Astrocyte of the cerebellum (primary cell): ENCODE data around the gene ST3GAL6.

ENCODE experiments used
- DNase-seq: peaks from one replicate; pipeline ENCODE4 v3.0.0-alpha.2; 2011; ENCODE audit warnings: low read depth
- H3K4me3 ChIP-seq: 2 replicates; pipeline ENCODE4 v1.5.1; 2011; ENCODE audit warnings: mild to moderate bottlenecking, low read depth, low read length, moderate library complexity
- CTCF ChIP-seq: IDR thresholded peaks from 2 replicates; pipeline ENCODE4 v1.5.1; 2012; ENCODE audit warnings: low read length, low read depth, moderate library complexity, mild to moderate bottlenecking; ENCODE audit errors: missing control alignments
- in situ Hi-C: cut with HindIII; loops from 2 replicates; pipeline ENCODE4 v1.10.0; 2017; ENCODE audit warnings: low sequenced_read_pairs

The ST3GAL6 gene

DNA sequence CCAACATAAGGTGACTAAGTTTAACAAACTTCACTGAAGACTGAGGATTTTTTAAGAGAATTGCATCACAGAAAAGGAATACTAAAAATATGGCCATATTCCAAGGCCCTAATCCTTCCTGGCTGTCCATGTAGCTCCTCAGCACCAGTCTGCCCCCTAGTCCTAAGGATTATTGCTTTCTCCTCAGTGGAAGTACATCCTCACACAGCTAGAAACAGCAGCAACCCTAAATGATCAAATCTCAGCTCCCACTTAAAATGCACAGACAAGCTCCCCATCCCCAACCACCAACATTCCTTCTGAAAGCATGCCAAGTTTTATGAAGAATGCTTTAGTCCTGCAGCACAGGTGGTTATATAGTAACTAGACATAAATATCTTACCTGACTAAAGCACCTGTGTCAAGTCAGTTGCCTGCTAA is 14.7 kb downstream of the ST3GAL6 start:
- no peak for TF ChIP-seq CTCF
- no peak for DNase-seq
- in situ Hi-C loops, result loop anchor here (25.0 kb wide), 1 partner anchor 166 kb away; no protein-coding TSS in a partner anchor
- H3K4me3 ChIP-seq, result no peak overlapping the region

GRCh38 chr3:98778383-98778782 is 15.2 kb downstream of the ST3GAL6 start:
- TF ChIP-seq CTCF, result no peak
- no peak for DNase-seq
- H3K4me3 ChIP-seq, result no peak overlapping the region
- in situ Hi-C loops, result loop anchor here (25.0 kb wide), 1 partner anchor 166 kb away; no protein-coding TSS in a partner anchor

DNA sequence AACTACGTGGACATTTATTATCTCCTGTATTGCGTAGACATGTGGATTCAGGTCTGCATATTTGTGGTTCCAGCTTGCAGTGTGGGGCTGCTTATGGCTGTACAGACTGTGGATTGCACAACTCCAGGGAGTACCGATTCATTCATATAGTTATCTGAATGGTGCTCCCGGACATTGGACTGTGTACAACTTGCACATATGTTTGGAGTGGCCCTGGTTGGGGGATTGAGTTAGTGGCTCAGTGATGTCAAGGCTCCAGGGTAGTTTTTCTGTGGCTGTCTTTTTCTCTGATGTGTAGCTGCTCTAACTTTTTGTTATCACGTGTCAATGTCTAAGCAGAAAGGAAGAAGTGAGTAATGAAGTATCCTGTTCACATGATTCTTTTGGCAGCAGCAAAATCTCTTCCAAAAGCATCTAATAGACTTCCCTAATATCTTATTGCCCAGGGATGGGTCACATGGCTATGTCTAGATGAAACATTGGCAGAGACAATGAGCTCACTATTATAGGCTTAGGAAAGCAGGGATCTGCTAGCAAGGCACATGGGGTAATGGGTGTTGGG is 15.8 kb downstream of the ST3GAL6 start:
- peak; percentile 74 for DNase-seq
- in situ Hi-C loops, result loop anchor here (25.0 kb wide), 1 partner anchor 167 kb away; no protein-coding TSS in a partner anchor
- TF ChIP-seq CTCF, result no peak
- no peak overlapping the region for H3K4me3 ChIP-seq

DNA sequence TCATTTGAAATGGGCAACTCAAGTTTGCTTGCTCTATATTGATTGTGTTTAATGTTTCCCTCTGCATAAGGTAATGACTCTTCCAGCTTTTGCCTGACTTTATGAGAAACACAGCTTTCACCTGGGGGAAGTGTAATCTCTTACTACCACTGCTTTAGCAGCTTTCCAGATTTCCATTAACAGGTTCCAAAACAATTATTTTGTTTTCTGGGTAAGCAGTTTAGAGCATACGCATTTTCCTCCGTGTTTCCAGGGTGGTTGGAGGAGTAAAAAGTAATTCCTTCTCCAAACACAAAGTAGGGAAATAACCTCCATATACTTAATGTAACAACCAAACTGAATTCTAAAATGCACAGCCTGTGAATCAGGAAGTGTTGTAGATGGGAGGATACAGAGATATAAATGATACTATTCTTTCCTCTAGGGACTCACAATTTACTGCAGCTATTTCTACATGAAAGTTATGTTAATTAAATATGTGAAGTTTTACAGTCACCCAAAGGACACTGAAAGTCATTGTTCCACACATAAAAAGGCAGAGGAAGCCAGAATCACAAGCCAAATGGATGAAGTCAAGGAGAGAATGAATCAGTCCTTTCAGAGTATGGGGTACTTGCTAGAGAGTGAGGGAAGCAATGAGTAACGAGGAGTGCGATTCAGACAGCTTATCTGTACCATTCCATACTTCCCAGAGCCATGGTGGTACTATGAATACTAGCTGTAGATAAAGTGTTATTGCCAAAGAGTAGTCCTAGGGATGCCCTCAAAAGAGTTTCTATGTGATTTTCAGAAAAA is 16.6 kb downstream of the ST3GAL6 start:
- TF ChIP-seq CTCF, result no peak
- no peak overlapping the region for H3K4me3 ChIP-seq
- in situ Hi-C loops, result loop anchor here (25.0 kb wide), 1 partner anchor 167 kb away; no protein-coding TSS in a partner anchor
- no peak for DNase-seq

DNA sequence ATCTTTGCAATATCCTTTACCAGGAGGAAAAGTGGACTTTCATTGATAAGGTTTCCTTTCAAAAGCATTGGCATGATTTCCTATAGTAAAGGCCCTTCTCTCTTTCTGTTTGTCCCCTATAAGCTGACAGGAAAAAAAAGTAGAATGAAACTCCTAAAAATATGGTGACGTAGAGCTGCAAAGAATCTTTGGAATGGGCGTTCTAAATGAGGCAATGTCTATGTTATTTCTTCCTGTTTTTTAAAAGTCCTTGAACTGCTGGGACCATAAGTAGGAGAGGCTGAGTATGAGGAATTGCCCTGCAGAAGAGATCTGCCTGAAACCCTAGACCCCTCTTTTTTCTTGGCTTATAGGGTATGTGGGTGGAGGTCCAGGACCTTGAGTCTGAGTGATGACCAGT is 17.2 kb downstream of the ST3GAL6 start:
- no peak for DNase-seq
- no peak for TF ChIP-seq CTCF
- H3K4me3 ChIP-seq, result no peak overlapping the region
- in situ Hi-C loops, result loop anchor here (25.0 kb wide), 1 partner anchor 168 kb away; no protein-coding TSS in a partner anchor

GRCh38 chr3:98782824-98783500 is 19.8 kb downstream of the ST3GAL6 start:
- no peak for TF ChIP-seq CTCF
- H3K4me3 ChIP-seq, result no peak overlapping the region
- in situ Hi-C loops, result loop anchor here (25.0 kb wide), 1 partner anchor 171 kb away; no protein-coding TSS in a partner anchor

More at GRCh38 chr3:98782824-98783500, 19.8 kb downstream of the ST3GAL6 start:
- no peak for DNase-seq
